ENCODE data around the gene GATAD2A. TPM values are rescaled to one million over a fixed set of nuclear protein-coding genes. Genes with fewer than 3 reads are reported as not detected.

The GATAD2A gene
- polyA plus RNA-seq, 3 donors = 12.6 to 33.8 (median 24.9) TPM

- no peak overlapping the region for H3K27ac ChIP-seq (ENCODE audit: low read depth, low read length)
- 72 to 77% (median 74%) methylated on average over 11 of the region's 11 CpGs for WGBS, 3 donors
Measured at GRCh38 chr19:19529783-19530422, 124.4 kb downstream of the GATAD2A start.

GRCh38 chr19:19530423-19530804 is 124.9 kb downstream of the GATAD2A start:
- no peak overlapping the region for H3K27ac ChIP-seq (ENCODE audit: low read depth, low read length)

GRCh38 chr19:19530889-19531288 is 125.4 kb downstream of the GATAD2A start:
- no peak overlapping the region for H3K27ac ChIP-seq (ENCODE audit: low read depth, low read length)
- 75 to 90% (median 83%) methylated on average over 4 of the region's 4 CpGs for WGBS, 3 donors

More at GRCh38 chr19:19530423-19530804, 124.9 kb downstream of the GATAD2A start:
- WGBS, 3 donors = 50 to 62% (median 58%) methylated on average over 9 of the region's 9 CpGs

GRCh38 chr19:19531951-19532805 is 126.7 kb downstream of the GATAD2A start:
- no peak overlapping the region for H3K27ac ChIP-seq (ENCODE audit: low read depth, low read length)
- 23 to 27% (median 26%) methylated on average over 48 of the region's 48 CpGs for WGBS, 3 donors

- no peak overlapping the region for H3K27ac ChIP-seq (ENCODE audit: low read depth, low read length)
- 65 to 71% (median 69%) methylated on average over 14 of the region's 14 CpGs for WGBS, 3 donors
Measured at GRCh38 chr19:19532806-19533701, 127.6 kb downstream of the GATAD2A start.

- no peak overlapping the region for H3K27ac ChIP-seq (ENCODE audit: low read depth, low read length)
- WGBS, 3 donors = 83 to 91% (median 86%) methylated on average over 6 of the region's 6 CpGs
Measured at GRCh38 chr19:19533841-19534240, 128.4 kb downstream of the GATAD2A start.

- WGBS, 3 donors = 69 to 79% (median 78%) methylated on average over 27 of the region's 27 CpGs
- no peak overlapping the region for H3K27ac ChIP-seq (ENCODE audit: low read depth, low read length)
Measured at GRCh38 chr19:19534556-19535265, 129.2 kb downstream of the GATAD2A start.

DNA sequence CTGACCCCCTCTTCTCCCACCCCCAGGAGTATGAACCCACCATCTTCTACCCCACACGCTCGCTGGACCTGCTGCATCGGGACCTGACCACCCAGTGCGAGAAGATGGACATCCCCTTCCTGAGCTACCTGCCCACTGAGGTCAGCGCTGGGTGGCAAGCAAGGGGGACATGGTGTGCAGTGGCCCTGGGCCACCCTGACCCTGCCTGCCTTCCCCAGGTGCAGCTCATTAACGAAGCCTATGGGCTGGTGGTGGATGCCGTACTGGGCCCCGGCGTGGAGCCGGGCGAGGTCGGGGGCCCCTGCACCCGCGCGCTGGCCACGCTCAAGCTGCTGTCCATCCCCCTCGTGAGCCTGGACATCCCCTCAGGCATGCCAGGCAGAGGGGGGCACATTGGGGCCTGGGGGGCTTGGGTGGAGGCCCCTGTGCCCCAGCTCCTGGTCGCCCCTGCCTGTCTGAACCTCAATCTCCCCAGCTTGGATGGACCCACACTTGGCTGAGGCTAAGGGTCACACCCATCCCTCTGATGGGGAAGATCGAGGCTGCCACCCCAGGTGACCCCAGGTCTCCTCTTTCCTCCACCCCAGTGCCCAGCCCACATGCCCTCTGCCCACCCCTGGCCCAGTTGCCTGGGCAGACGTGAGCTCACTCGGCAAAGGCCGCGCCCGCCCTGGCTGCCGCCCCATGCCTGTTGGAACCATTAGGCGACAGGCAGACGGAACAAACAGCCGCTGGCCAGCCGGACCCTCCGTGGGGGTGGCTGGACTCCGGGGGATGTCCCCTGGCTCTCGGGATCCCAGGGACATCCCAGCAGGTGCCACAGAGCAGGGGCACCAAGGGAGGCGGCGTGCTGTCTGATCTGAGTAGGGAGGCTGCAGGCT is 130.1 kb downstream of the GATAD2A start:
- no peak overlapping the region for H3K27ac ChIP-seq (ENCODE audit: low read depth, low read length)
- WGBS, 3 donors = 88 to 90% (median 90%) methylated on average over 31 to 34 of the region's 34 CpGs

- H3K27ac ChIP-seq (ENCODE audit: low read depth, low read length) = no peak overlapping the region
- WGBS, 3 donors = 30 to 46% (median 36%) methylated on average over 28 to 59 of the region's 59 CpGs
Measured at GRCh38 chr19:19537075-19538048, 131.9 kb downstream of the GATAD2A start.

DNA sequence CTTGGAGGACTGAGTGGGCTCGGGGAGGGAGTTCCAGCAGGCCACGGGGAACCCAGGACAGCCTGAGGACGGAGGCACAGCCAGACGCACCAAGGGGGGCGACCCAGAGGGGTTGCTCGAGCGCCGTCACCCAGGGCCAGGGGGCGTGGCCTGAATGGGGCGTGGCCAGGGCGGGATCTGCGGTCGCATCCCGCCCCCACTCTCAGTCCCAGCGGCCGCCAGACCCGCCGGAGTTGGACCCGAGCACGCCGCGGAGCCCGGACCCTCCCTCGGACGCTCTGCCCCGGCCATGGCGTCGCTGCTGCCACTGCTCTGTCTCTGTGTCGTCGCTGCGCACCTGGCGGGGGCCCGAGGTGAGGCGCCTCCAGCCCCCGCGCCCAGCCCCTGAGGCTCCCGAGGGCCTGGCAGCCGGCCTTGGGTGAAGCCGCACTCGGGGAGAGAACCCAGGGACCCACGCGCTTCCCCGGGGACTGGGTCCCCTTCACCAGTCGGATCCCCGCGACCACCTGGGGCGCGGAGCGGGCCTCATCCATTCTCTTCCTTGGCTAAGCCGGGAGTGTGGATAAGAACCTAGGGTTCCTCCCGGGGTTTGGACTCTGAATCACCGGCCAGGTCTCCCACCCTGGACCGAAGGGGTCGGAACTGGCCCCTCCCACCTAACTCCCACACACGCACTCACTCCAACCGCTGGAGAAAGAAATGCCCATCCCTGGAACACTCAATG is 132.7 kb downstream of the GATAD2A start, which contains the start of gene CILP2:
Gene CILP2 (plus strand): TSS at position 205 of the 724 bp plus-strand sequence. CDS start 85 bp downstream, at position 290.
- WGBS, 3 donors = 3 to 5% (median 3%) methylated on average over 51 to 56 of the region's 56 CpGs
- H3K27ac ChIP-seq (ENCODE audit: low read depth, low read length) = no peak within 1 kb of the TSS

DNA sequence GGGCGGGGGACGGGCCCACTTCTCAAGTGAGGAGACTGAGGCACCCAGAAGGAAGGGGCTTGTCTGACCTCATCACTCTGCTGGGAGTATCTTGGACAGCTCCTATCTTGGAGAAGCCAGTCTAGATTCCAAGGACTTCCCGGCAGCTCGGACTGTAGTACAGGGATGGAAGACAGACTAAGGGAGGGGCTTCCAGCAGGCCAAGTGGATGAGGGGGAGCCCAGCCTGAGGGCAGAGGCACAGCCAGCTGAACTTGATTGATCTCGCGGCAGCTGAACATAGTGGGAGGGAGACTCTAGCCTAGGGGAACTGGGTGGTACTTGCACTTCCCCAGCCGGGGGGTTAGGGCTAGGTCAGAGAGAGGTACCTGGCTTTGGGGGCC is 133.3 kb downstream of the GATAD2A start:
- 21 to 27% (median 22%) methylated on average over 7 of the region's 7 CpGs for WGBS, 3 donors
- H3K27ac ChIP-seq (ENCODE audit: low read depth, low read length) = no peak overlapping the region

DNA sequence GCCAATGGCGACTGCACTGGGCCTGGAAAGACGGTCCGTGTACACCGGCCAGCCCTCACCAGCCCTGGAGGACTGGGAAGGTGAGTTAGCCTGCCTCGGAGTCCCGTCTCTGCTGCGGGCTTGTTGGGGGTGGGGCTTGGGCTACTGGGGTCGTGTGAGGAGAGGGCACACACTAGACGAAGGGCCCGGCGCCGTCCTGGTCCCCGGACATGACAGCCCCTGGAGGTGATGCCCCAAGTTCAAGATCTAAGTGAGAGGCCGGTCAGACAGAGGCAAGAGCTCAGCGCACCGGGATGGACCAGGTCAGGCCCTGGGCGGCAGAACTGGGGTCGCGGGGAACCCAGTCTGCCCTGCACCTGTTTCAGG is 134.2 kb downstream of the GATAD2A start:
- 28 to 41% (median 33%) methylated on average over 19 of the region's 19 CpGs for WGBS, 3 donors

DNA sequence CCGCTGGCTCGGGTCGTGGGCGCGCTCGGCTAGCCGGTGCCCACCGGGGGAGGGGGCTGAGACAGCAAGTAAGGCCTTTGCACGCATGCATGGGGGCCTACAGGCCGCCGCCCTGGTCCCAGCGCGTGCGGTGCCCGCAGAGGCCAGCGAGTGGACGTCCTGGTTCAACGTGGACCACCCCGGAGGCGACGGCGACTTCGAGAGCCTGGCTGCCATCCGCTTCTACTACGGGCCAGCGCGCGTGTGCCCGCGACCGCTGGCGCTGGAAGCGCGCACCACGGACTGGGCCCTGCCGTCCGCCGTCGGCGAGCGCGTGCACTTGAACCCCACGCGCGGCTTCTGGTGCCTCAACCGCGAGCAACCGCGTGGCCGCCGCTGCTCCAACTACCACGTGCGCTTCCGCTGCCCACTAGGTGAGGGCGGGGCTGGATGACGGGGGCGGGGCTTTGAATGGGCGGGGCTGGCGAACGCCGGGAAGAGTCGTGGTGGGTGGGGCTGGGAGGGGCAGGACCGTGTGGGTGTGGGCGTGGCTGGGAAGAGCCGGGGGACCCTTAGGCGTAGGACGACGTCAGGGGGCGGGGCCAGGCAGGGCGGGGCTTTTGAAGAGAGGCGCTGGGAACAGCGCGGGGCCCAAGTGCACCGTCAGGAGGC is 134.7 kb downstream of the GATAD2A start:
- WGBS, 3 donors = 8 to 16% (median 15%) methylated on average over 73 to 74 of the region's 74 CpGs
- no peak overlapping the region for H3K27ac ChIP-seq (ENCODE audit: low read depth, low read length)

More for the DNA sequence above, 134.2 kb downstream of the GATAD2A start:
- H3K27ac ChIP-seq (ENCODE audit: low read depth, low read length) = no peak overlapping the region

DNA sequence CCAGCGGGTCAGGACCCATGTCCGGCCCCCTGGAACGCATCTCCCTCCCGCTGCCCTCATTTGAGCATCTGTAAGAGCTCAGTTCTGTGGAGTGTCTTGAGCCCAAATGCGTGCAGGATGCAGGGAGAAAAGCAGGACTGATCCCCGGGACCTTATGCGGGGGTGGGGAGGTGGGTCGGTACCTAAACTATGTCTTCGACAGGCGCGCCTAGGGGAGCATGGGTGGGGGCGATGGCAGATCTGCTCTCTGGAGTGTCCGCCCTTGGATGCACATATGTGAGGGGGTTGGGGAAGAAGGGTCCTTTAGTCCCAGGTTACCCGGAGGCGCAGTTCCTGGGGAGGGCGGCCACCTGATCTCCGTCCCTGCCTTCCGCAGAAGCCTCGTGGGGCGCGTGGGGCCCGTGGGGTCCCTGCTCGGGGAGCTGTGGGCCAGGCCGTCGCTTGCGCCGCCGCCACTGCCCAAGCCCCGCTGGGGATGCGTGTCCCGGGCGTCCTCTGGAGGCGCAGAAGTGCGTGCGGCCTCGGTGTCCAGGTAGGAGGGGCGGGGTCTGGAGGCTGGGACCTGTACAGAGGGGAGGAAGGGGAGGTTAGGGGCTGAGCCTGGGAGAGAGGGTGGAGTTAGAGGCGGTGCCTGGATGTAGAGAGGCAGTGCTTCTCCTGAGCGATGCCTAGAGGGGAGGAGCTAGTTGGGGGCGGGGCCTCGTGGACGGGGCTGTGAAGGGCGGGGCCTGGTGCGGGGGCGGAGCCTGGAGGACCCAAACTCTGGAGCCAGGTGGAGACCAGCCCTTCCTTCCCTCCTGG is 135.4 kb downstream of the GATAD2A start:
- WGBS, 3 donors = 2 to 3% (median 3%) methylated on average over 42 to 45 of the region's 45 CpGs
- no peak overlapping the region for H3K27ac ChIP-seq (ENCODE audit: low read depth, low read length)

All from adipose tissue (tissue), 3 donors.